ENCODE data around the gene PCDHGA9.
"Not testable (repeated sequence)": the region's sequence is repeated elsewhere in the genome, so short reads cannot be mapped to it uniquely, and the experiment has no call there.

Gene PCDHGA9

GRCh38 chr5:141397756-141398551, 4.6 kb upstream of the PCDHGA9 start, which contains the start of gene PCDHGB5:
TSS of gene PCDHGB5 (plus strand) at chr5:141397947. CDS start at chr5:141398128, 181 bp downstream.
- not testable (repeated sequence) for H3K4me3 ChIP-seq (IDR thresholded peaks at IDR 0.05; ENCODE audit: insufficient read depth, low read depth, low read length); H3K4me1 ChIP-seq (ENCODE audit: low read depth, poor library complexity, severe bottlenecking); H3K9ac ChIP-seq; H2AFZ ChIP-seq (ENCODE audit: low read depth); H3K4me2 ChIP-seq; H4K20me1 ChIP-seq (ENCODE audit: insufficient read depth); H3K27ac ChIP-seq; H3K79me2 ChIP-seq (ENCODE audit: insufficient read depth, low read depth); H3K27me3 ChIP-seq (ENCODE audit: insufficient read depth, low read depth); H3K36me3 ChIP-seq (ENCODE audit: insufficient read depth)
- TF ChIP-seq CTCF (conservative IDR thresholded peaks at IDR 0.05; ENCODE audit: low read depth, low read length), result peak; percentile 47

GRCh38 chr5:141398608-141399007, 4.0 kb upstream of the PCDHGA9 start:
- Histone ChIP-seq H4K20me1 (ENCODE audit: insufficient read depth) (no peaks in the 10 kb centered on the region), H3K27ac (no peak overlapping the region), H3K4me3 (IDR thresholded peaks at IDR 0.05; ENCODE audit: insufficient read depth, low read depth, low read length) (no peak overlapping the region), H3K36me3 (ENCODE audit: insufficient read depth) (no peaks in the 10 kb centered on the region), H3K9ac (no peak overlapping the region), H3K4me2 (no peak overlapping the region), H3K27me3 (ENCODE audit: insufficient read depth, low read depth) (no peaks in the 10 kb centered on the region), H3K4me1 (ENCODE audit: low read depth, poor library complexity, severe bottlenecking) (no peaks in the 10 kb centered on the region), H3K79me2 (ENCODE audit: insufficient read depth, low read depth) (no peaks in the 10 kb centered on the region), H2AFZ (ENCODE audit: low read depth) (no peak overlapping the region)
- TF ChIP-seq CTCF (conservative IDR thresholded peaks at IDR 0.05; ENCODE audit: low read depth, low read length), result no peak

- H3K9ac ChIP-seq, result no peak overlapping the region
- H3K27ac ChIP-seq, result no peak overlapping the region
- no peaks in the 10 kb centered on the region for H3K27me3 ChIP-seq (ENCODE audit: insufficient read depth, low read depth)
- H3K4me2 ChIP-seq, result no peak overlapping the region
- H4K20me1 ChIP-seq (ENCODE audit: insufficient read depth), result no peaks in the 10 kb centered on the region
- H3K79me2 ChIP-seq (ENCODE audit: insufficient read depth, low read depth), result no peaks in the 10 kb centered on the region
- no peaks in the 10 kb centered on the region for H3K4me1 ChIP-seq (ENCODE audit: low read depth, poor library complexity, severe bottlenecking)
- no peaks in the 10 kb centered on the region for H3K36me3 ChIP-seq (ENCODE audit: insufficient read depth)
- H3K4me3 ChIP-seq (IDR thresholded peaks at IDR 0.05; ENCODE audit: insufficient read depth, low read depth, low read length), result no peak overlapping the region
- H2AFZ ChIP-seq (ENCODE audit: low read depth), result no peak overlapping the region
- no peak for TF ChIP-seq CTCF (conservative IDR thresholded peaks at IDR 0.05; ENCODE audit: low read depth, low read length)
Measured at GRCh38 chr5:141399555-141400258, 2.9 kb upstream of the PCDHGA9 start.

- no peak overlapping the region for H3K4me3 ChIP-seq (IDR thresholded peaks at IDR 0.05; ENCODE audit: insufficient read depth, low read depth, low read length)
Measured at GRCh38 chr5:141403387-141403786, 809 bp downstream of the PCDHGA9 start.

GRCh38 chr5:141407790-141408505, 5.4 kb downstream of the PCDHGA9 start, which contains the start of gene PCDHGB6:
TSS of gene PCDHGB6 (plus strand) at chr5:141408021. CDS start at chr5:141408203, 182 bp downstream.
- not testable (repeated sequence) for H3K4me2 ChIP-seq; H3K27ac ChIP-seq; H3K4me1 ChIP-seq (ENCODE audit: low read depth, poor library complexity, severe bottlenecking); H4K20me1 ChIP-seq (ENCODE audit: insufficient read depth); H3K9ac ChIP-seq; H3K27me3 ChIP-seq (ENCODE audit: insufficient read depth, low read depth); H3K4me3 ChIP-seq (IDR thresholded peaks at IDR 0.05; ENCODE audit: insufficient read depth, low read depth, low read length); H3K79me2 ChIP-seq (ENCODE audit: insufficient read depth, low read depth); H3K36me3 ChIP-seq (ENCODE audit: insufficient read depth); H2AFZ ChIP-seq (ENCODE audit: low read depth)

More at GRCh38 chr5:141403387-141403786, 809 bp downstream of the PCDHGA9 start:
- H3K27ac ChIP-seq, result no peak overlapping the region
- no peak overlapping the region for H2AFZ ChIP-seq (ENCODE audit: low read depth)
- H3K4me1 ChIP-seq (ENCODE audit: low read depth, poor library complexity, severe bottlenecking), result no peaks in the 10 kb centered on the region
- no peaks in the 10 kb centered on the region for H4K20me1 ChIP-seq (ENCODE audit: insufficient read depth)
- H3K79me2 ChIP-seq (ENCODE audit: insufficient read depth, low read depth), result no peaks in the 10 kb centered on the region
- no peaks in the 10 kb centered on the region for H3K27me3 ChIP-seq (ENCODE audit: insufficient read depth, low read depth)
- H3K9ac ChIP-seq, result no peak overlapping the region
- H3K36me3 ChIP-seq (ENCODE audit: insufficient read depth), result no peaks in the 10 kb centered on the region
- H3K4me2 ChIP-seq, result no peak overlapping the region
- TF ChIP-seq CTCF (conservative IDR thresholded peaks at IDR 0.05; ENCODE audit: low read depth, low read length), result no peak

Measured in KMS-11 (cell line).